Brain microvascular endothelial cell (primary cell): ENCODE results near the gene CUL5.
"Not testable (repeated sequence)": the region's sequence is repeated elsewhere in the genome, so short reads cannot be mapped to it uniquely, and the experiment has no call there.

Experiments used
- DNase-seq: peaks from one replicate; pipeline ENCODE4 v3.0.0-alpha.2; 2020
- H3K27ac ChIP-seq: fragments of 250-450 bp; sonication (Bioruptor Pico); 2 replicates; pipeline ENCODE4 v1.5.1; 2020; ENCODE audit warnings: mild to moderate bottlenecking, moderate library complexity
- H3K27me3 ChIP-seq: fragments of 250-450 bp; sonication (Bioruptor Pico); replicated peaks from 2 replicates; pipeline ENCODE4 v1.5.1; 2020; ENCODE audit warnings: mild to moderate bottlenecking
- H3K36me3 ChIP-seq: fragments of 250-450 bp; sonication (Bioruptor Pico); replicated peaks from 2 replicates; pipeline ENCODE4 v1.5.1; 2020; ENCODE audit warnings: mild to moderate bottlenecking
- H3K4me3 ChIP-seq: 2 replicates; pipeline ENCODE4 v1.5.1; 2011; ENCODE audit warnings: low read depth, mild to moderate bottlenecking, control low read depth, low read length, moderate library complexity
- in situ Hi-C: cut with HindIII; loops from 2 replicates; pipeline ENCODE4 v1.10.0; 2017; ENCODE audit warnings: low sequenced_read_pairs, low pct_ligation_motif_present
- TF ChIP-seq, protein P1 (sequence below): IDR thresholded peaks from 2 replicates; pipeline ENCODE4 v1.5.1; 2011; ENCODE audit warnings: low read depth, mild to moderate bottlenecking, moderate library complexity, low read length, control low read depth, inconsistent platforms; ENCODE audit errors: missing control alignments

Gene CUL5

DNA sequence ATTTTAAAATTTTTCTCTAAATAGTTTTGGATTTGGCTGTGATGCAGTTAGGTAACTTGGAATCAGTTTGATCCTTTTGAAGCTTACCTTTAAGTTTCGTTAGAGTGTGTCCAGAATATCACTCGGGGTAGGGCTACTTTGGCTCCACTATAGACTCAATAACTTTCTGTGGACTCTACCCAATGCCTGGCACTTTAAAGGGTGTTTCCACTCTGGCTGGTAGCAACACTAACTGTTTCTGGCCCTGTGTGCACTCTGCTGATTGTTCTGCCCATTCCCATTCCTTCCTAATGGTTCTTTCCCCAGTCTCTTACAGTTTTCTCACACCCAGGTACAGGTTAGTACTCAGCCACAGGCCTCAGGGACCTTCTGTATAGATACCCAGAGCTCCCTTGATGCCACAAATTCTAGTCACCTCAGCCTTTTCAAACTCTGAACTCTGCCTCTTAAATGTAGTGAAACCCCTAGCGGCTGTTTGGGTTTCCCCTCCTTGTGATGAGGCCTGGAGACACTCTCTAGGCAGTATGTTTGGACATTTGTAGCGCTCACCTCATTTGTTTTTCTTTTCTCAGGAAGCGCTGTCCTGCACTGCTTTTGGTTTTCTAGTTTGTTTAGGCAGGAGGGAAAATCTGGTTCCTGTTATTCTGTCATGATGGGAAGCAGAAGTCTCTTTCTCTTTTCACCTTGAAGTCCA, 16.8 kb downstream of the CUL5 start:
- no peak overlapping the region for H3K4me3 ChIP-seq
- TF ChIP-seq, protein P1, sequence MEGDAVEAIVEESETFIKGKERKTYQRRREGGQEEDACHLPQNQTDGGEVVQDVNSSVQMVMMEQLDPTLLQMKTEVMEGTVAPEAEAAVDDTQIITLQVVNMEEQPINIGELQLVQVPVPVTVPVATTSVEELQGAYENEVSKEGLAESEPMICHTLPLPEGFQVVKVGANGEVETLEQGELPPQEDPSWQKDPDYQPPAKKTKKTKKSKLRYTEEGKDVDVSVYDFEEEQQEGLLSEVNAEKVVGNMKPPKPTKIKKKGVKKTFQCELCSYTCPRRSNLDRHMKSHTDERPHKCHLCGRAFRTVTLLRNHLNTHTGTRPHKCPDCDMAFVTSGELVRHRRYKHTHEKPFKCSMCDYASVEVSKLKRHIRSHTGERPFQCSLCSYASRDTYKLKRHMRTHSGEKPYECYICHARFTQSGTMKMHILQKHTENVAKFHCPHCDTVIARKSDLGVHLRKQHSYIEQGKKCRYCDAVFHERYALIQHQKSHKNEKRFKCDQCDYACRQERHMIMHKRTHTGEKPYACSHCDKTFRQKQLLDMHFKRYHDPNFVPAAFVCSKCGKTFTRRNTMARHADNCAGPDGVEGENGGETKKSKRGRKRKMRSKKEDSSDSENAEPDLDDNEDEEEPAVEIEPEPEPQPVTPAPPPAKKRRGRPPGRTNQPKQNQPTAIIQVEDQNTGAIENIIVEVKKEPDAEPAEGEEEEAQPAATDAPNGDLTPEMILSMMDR = no peak
- no peak for DNase-seq
- no peak overlapping the region for H3K27ac ChIP-seq
- H3K27me3 ChIP-seq = no peaks in the 10 kb centered on the region
- in situ Hi-C loops = no loop called here
- H3K36me3 ChIP-seq = no peaks in the 10 kb centered on the region

DNA sequence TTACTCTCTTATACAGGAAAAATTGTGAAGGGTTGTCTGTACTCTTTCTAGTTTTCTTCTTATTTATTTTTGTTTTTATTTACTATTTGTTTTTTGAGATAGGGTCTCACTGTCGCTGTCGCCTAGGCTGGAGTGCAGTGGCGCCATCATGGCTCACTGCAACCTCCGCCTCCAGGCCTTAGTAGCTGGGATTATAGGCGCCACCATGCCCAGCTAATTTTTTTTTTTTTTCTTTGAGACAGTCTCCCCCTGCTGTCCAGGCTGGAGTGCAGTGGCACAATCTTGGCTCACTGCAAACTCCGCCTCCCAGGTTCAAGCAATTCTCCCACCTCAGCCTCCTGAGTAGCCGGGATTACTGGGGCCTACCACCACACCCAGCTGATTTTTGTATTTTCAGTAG, 18.4 kb downstream of the CUL5 start:
- H3K36me3 ChIP-seq = no peaks in the 10 kb centered on the region
- in situ Hi-C loops = no loop called here
- H3K27ac ChIP-seq = no peak overlapping the region
- TF ChIP-seq, protein P1 = peak; percentile 26
- no peak for DNase-seq
- no peaks in the 10 kb centered on the region for H3K27me3 ChIP-seq
- no peak overlapping the region for H3K4me3 ChIP-seq

DNA sequence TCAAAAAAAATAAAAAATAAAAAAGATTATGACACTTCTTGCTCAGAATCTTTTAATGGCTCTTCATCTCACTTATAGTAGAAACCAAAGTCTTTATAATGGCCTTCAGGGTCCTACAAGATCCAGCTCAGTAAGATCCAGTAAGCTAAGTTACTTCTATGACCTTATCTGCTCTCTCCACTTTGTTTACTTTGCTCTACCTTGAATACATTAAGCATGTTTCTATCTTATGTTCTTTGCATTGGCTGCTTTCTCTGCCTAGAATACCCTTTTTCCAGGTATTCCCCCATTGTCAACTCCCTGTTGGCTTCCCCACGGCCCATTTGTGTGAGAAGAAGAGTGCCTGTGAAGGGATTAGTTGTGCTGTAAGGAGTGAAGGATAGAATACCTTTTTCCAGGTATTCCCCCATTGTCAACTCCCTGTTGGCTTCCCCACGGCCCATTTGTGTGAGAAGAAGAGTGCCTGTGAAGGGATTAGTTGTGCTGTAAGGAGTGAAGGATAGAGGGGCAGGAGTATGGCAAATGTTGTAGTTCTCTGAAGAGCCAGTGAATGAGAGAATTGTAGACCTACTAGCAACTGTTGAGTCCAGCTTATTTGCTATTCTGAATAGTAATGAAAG, 20.2 kb downstream of the CUL5 start:
- H3K27ac ChIP-seq, H3K4me3 ChIP-seq, H3K27me3 ChIP-seq, DNase-seq, H3K36me3 ChIP-seq, in situ Hi-C loops: not testable (repeated sequence)

DNA sequence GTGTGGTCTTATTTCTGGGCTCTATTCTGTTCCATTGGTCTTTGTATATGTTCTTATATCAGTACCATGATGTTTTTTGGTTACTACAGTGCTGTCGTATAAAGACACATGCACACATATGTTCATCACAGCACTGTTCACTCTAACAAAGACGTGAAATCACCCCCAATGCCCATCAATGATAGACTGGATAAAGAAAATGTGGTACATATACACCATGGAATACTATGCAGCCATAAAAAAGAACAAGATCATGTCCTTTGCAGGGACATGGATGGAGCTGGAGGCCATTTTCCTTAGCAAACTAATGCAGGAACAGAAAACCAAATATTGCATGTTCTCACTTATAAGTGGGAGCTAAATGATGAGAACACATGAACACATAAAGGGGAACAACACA, 22.9 kb downstream of the CUL5 start:
- in situ Hi-C loops, DNase-seq, H3K27me3 ChIP-seq, H3K4me3 ChIP-seq, H3K27ac ChIP-seq: not testable (repeated sequence)
- peaks cover 11% of the 10 kb centered on the region for H3K36me3 ChIP-seq

DNA sequence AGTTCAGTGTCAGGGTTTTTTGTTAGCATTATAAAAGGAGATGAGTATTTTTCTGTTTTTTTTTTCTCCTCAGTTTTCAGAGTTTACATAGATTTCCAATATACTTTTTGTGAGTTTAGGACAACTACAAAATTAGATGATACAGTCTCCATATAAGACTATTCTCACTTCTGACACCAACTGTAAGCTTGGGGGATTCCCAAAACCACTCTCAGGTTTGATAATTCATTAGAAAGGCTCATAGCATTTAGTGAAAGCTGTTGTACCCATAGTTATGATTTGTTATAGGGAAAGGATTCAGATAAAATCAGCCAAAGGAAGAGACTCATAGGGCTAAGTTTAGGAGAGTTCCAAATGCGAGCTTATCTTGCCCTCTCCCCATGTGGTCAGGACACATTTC, 24.1 kb downstream of the CUL5 start:
- no peak overlapping the region for H3K4me3 ChIP-seq
- no peaks in the 10 kb centered on the region for H3K27me3 ChIP-seq
- H3K27ac ChIP-seq = no peak overlapping the region
- in situ Hi-C loops = no loop called here
- DNase-seq = no peak
- TF ChIP-seq, protein P1 = no peak
- H3K36me3 ChIP-seq = peaks cover 13% of the 10 kb centered on the region

DNA sequence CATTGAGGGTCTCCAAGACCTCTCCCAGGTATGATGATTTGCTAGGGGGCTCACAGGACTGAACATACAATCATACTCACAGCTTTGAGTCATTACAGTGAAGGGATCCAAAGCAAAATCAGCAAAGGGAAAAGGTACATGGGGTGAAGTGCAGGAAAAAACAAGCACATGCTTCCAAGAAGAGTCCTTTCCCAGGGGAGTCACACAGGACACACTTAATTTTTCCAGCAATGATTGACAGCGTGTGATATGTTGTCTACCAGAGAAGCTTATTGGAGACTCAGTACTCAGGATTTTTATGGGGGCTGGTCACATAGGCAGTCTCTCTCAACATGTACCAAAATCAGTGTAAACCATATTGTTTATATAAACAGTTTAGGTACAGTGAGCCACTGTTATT, 25.3 kb downstream of the CUL5 start:
- no peaks in the 10 kb centered on the region for H3K27me3 ChIP-seq

More for the DNA sequence above, 25.3 kb downstream of the CUL5 start:
- Histone ChIP-seq H3K4me3 (no peak overlapping the region), H3K27ac (no peak overlapping the region), H3K36me3 (peaks cover 13% of the 10 kb centered on the region)
- in situ Hi-C loops = no loop called here
- DNase-seq = no peak
- TF ChIP-seq, protein P1 = no peak
